Endodermal cell (in vitro differentiated cells): ENCODE data around the gene NPAS3. TPM values are rescaled to one million over a fixed set of nuclear protein-coding genes. Genes with fewer than 3 reads are reported as not detected.

Experiments
- DNase-seq: peaks from one replicate; pipeline ENCODE4 v3.0.0-alpha.2; 2017
- H3K27ac ChIP-seq: 2 replicates; pipeline ENCODE4 v1.5.1; 2013; ENCODE audit warnings: mild to moderate bottlenecking, low read depth, low read length, moderate library complexity
- H3K27me3 ChIP-seq: 2 replicates; pipeline ENCODE4 v1.6.1; 2013; ENCODE audit warnings: mild to moderate bottlenecking, low read length, moderate library complexity; ENCODE audit not compliant: insufficient read depth, control insufficient read depth, poor library complexity, severe bottlenecking
- H3K36me3 ChIP-seq: 2 replicates; pipeline ENCODE4 v1.7.0; 2013; ENCODE audit warnings: mild to moderate bottlenecking, low read length, moderate library complexity; ENCODE audit not compliant: control insufficient read depth, insufficient read depth
- H3K4me1 ChIP-seq: one replicate; pipeline ENCODE4 v1.7.0; 2013; ENCODE audit warnings: low read length; ENCODE audit not compliant: control insufficient read depth, insufficient read depth
- H3K4me3 ChIP-seq: 2 replicates; pipeline ENCODE4 v1.5.1; 2013; ENCODE audit warnings: mild to moderate bottlenecking, low read length, moderate library complexity
- H3K9ac ChIP-seq: 2 replicates; pipeline ENCODE4 v1.6.1; 2013; ENCODE audit warnings: mild to moderate bottlenecking, low read length, moderate library complexity; ENCODE audit not compliant: poor library complexity, severe bottlenecking; ENCODE audit errors: extremely low read depth
- H3K9me3 ChIP-seq: 2 replicates; pipeline ENCODE4 v1.6.1; 2013; ENCODE audit warnings: mild to moderate bottlenecking, low read length, moderate library complexity; ENCODE audit not compliant: control insufficient read depth
- H3K27ac Mint-ChIP-seq: 2 replicates; pipeline ENCODE4 v1.8.0; 2020; ENCODE audit warnings: mixed read lengths
- H3K27me3 Mint-ChIP-seq: 2 replicates; pipeline ENCODE4 v1.8.0; 2021; ENCODE audit warnings: mild to moderate bottlenecking, mixed read lengths; ENCODE audit not compliant: insufficient read depth
- H3K36me3 Mint-ChIP-seq: 2 replicates; pipeline ENCODE4 v1.8.0; 2020; ENCODE audit warnings: low read depth, mixed read lengths
- H3K4me1 Mint-ChIP-seq: 2 replicates; pipeline ENCODE4 v1.8.0; 2020; ENCODE audit warnings: mixed read lengths
- H3K4me3 Mint-ChIP-seq: 2 replicates; pipeline ENCODE4 v1.8.0; 2020; ENCODE audit warnings: mild to moderate bottlenecking, moderate library complexity, mixed read lengths
- H3K9me3 Mint-ChIP-seq: 2 replicates; pipeline ENCODE4 v1.8.0; 2020; ENCODE audit warnings: mild to moderate bottlenecking, mixed read lengths
- CTCF ChIP-seq: fragments of 200-600 bp; sonication (generic); conservative IDR thresholded peaks from 2 replicates; pipeline ENCODE4 v1.5.0; 2021; ENCODE audit warnings: antibody characterized with exemption, mild to moderate bottlenecking
- WGBS, 2 experiments: methylation state at CpG; one replicate each; pipeline versions ENCODE4 v1.1.5 to v1.1.7; 2013; ENCODE audit warnings: missing lambda C conversion rate in 2 of 2, mixed read lengths in 1 of 2; ENCODE audit not compliant: insufficient coverage in 1 of 2, insufficient read length in 1 of 2; 5-methylcytosine and 5-hydroxymethylcytosine counted together
- total RNA-seq, 2 donors: library from RNA; stranded (reverse); fragmentation: NEBNext Ultra II Directional in 1 of 2; extraction: Animal tissue kit (Norgen Biotek cat#: 25700) in 1 of 2; gene quantifications; 2 replicates in 1 of 2; 3 replicates in 1 of 2; pipeline ENCODE4 v1.2.1, GENCODE V29; 2021

NPAS3 gene
- total RNA-seq, 2 donors from 2014 or later, result 1.4 to 1.6 TPM

GRCh38 chr14:33282331-33283230, 343.9 kb downstream of the NPAS3 start:
- Mint-ChIP-seq H3K9me3 (no peaks in the 10 kb centered on the region), H3K27me3 (no peaks in the 10 kb centered on the region), H3K27ac (no peak overlapping the region), H3K4me1 (no peaks in the 10 kb centered on the region), H3K36me3 (no peaks in the 10 kb centered on the region), H3K4me3 (no peak overlapping the region)
- WGBS, 2 experiments, result 90 to 95% methylated on average over 10 to 11 of the region's 11 CpGs
- Histone ChIP-seq H3K9me3 (no peaks in the 10 kb centered on the region), H3K27me3 (no peaks in the 10 kb centered on the region), H3K4me3 (no peak overlapping the region), H3K36me3 (no peaks in the 10 kb centered on the region), H3K9ac (no peak overlapping the region), H3K27ac (no peak overlapping the region), H3K4me1 (no peaks in the 10 kb centered on the region)
- no peak for DNase-seq
- TF ChIP-seq CTCF, result no peak

GRCh38 chr14:33285902-33286700, 347.4 kb downstream of the NPAS3 start:
- H3K27ac Mint-ChIP-seq, result no peak overlapping the region
- H3K4me1 ChIP-seq, result peaks cover 4% of the 10 kb centered on the region
- H3K36me3 ChIP-seq, result no peaks in the 10 kb centered on the region
- H3K4me3 ChIP-seq, result no peak overlapping the region
- H3K27ac ChIP-seq, result no peak overlapping the region
- H3K9me3 Mint-ChIP-seq, result no peaks in the 10 kb centered on the region
- H3K36me3 Mint-ChIP-seq, result no peaks in the 10 kb centered on the region
- no peaks in the 10 kb centered on the region for H3K27me3 ChIP-seq
- H3K9me3 ChIP-seq, result no peaks in the 10 kb centered on the region
- 89 to 100% methylated on average over 3 to 4 of the region's 5 CpGs for WGBS, 2 experiments
- H3K4me3 Mint-ChIP-seq, result no peak overlapping the region
- TF ChIP-seq CTCF, result no peak
- DNase-seq, result no peak
- no peaks in the 10 kb centered on the region for H3K27me3 Mint-ChIP-seq
- no peak overlapping the region for H3K9ac ChIP-seq
- peaks cover 3% of the 10 kb centered on the region for H3K4me1 Mint-ChIP-seq

GRCh38 chr14:33287189-33287588, 348.5 kb downstream of the NPAS3 start:
- TF ChIP-seq CTCF, result no peak
- no peaks in the 10 kb centered on the region for H3K27me3 ChIP-seq
- DNase-seq, result no peak
- H3K4me1 ChIP-seq, result peaks cover 6% of the 10 kb centered on the region
- Mint-ChIP-seq H3K9me3 (no peaks in the 10 kb centered on the region), H3K27me3 (no peaks in the 10 kb centered on the region), H3K36me3 (no peaks in the 10 kb centered on the region), H3K4me1 (peaks cover 3% of the 10 kb centered on the region), H3K4me3 (no peak overlapping the region), H3K27ac (no peak overlapping the region)
- 63 to 70% methylated on average over 5 to 6 of the region's 6 CpGs for WGBS, 2 experiments
- no peak overlapping the region for H3K27ac ChIP-seq
- no peaks in the 10 kb centered on the region for H3K36me3 ChIP-seq
- no peak overlapping the region for H3K9ac ChIP-seq
- H3K9me3 ChIP-seq, result no peaks in the 10 kb centered on the region
- H3K4me3 ChIP-seq, result no peak overlapping the region
